Inflammatory macrophage treated with lipopolysaccharide for 4 hours (primary cell): ENCODE data around the gene IGFALS.

Experiments
- DNase-seq: peaks from one replicate; pipeline ENCODE4 v3.0.0-alpha.2; 2020

Gene IGFALS

GRCh38 chr16:1793578-1794220, at the start of gene IGFALS:
Gene IGFALS, minus strand, starts transcription at chr16:1793705. Its CDS starts 53 bp downstream, at chr16:1793652.
- no peak for DNase-seq

- no peak for DNase-seq
These were observed 46.0 kb upstream of the IGFALS start for GRCh38 chr16:1839554-1839953.

DNA sequence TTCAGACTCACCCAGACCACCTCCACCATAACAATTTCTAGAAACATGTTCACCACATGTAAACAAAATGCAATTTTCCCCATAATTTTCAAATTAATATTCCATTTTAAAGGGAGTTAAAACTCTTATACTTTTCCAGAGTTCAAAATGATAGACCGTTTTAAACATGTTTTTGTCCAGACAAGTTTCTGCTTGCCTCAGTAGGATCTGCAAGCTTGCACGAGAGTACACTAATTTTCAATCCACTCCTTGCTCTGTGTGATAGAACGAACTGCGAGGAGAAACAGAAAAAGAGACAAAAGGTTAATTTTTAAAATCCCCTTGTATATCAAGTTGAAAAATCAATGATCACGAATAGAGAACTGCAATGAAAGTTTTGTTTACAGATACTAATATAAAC, 40.6 kb upstream of the IGFALS start:
- DNase-seq: no peak

DNA sequence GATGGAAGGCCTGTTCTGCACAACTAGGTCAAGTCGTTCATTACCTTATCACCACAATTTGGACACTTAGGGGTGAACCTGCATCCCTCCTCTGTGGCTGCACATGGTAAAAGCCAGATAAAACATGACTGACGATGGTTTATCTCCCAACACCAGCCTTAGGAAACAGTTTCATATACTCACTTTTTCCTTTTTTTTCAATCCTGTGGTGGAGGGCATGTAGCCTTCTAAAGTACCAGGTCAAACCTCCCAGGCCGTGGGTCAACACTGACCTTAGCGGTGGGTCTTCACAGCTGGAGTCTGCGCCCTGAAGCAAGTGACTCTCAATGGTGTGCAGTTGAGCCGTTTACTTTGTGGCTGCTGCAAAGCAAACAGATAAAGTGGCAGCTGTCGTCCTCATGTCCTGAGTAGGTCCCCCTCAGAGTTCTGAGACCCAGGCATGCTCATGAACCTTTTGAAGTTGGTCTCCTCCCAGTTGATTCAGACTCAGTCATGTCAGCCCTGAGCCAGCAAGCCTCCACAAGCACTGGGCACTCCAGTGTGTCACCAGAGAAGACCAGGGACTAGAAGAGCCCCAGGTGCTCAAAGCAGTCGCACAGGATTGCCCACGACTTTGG, 39.4 kb upstream of the IGFALS start:
- no peak for DNase-seq

DNA sequence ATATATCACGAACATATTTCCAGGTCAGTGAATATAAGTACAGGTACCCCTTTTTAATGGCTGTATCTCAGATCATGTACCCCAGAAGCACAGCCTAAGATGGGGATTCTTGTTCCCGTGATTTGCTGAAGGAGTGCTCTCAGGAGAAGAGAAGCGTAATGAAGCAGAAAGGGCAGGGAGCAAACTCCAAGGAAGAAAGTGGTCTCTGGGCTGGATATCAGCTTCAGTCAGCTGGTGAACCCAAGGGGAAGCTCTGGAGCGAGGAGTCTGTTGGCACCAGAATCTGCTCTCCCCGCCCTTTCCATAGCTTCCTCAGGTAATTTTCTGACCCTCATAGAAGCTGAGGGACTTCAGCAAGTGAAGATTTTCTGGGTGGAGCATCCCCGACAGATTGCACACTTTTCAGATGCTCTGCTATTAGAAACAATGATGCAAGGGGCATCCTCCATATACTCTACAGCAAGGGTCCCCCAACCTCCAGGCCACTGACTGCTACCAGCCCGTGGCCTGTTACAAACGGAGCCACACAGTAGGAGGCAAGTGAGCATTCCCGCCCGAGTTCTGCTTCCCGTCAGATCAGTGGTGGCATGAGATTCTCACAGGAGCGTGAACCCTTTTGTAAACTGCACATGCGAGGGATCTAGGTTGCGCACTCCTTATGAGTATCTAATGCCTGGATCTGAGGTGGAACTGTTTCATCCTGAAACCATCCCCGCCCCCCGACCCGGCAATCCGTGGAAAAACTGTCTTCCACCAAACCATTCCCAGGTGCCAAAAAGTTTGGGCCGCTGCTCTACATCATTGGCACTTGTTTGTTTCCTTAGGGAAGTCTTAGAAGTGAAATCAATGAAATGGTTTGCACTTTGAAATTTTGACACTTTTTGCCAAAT, 37.9 kb upstream of the IGFALS start:
- no peak for DNase-seq

- no peak for DNase-seq
These were observed 36.7 kb upstream of the IGFALS start for GRCh38 chr16:1830213-1830612.

GRCh38 chr16:1828645-1829410, 35.3 kb upstream of the IGFALS start:
- no peak for DNase-seq

GRCh38 chr16:1826691-1827573, 33.4 kb upstream of the IGFALS start, which contains the start of the genes FAHD1 and HAGH:
Gene FAHD1, plus strand, starts transcription at chr16:1827206. Its CDS starts 33 bp downstream, at chr16:1827239.
Gene HAGH, minus strand, starts transcription at chr16:1826825. Its CDS starts 38 bp downstream, at chr16:1826787.
- peak; percentile 94 for DNase-seq

DNA sequence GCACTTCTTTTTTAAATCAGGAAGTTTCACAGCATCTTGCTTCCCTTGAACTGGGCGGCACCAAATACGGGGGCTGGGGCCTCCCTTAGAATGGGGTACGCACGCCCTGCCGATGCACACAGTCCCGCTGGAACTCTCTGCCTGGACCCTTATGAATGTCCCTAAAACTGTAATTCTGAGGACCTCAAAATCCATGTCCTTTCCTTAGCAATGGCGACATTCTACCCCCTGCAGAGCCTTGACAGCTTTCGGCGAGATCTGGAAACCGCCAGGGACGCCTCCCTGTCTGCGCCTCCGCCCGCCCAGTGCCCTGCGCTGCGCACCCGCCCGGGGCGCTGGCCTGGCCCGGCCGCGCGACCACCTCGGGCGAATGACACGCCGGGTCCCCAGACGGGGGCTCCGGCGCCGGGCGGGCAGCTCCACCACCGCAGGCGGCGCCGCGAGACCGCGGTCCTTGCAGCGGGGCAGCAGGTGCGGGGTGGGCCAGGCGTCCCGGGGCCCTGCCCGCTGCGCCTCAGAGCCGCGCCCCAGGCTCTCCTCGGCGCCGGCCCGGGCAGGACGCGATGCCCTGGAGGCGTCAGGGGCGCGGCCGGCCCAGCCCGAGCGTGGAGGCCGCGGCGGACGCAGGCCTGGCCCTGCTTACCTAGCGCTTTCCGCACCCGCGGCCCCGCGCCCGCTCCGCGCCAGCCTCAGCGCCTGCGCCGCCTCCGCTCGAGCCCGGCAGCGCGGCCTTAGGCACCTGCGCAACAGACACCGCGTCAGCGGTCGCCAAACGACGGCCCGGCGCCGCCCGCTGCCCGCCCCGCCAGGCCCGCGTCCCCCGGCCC, 32.6 kb upstream of the IGFALS start:
- DNase-seq: peak; percentile 69

DNA sequence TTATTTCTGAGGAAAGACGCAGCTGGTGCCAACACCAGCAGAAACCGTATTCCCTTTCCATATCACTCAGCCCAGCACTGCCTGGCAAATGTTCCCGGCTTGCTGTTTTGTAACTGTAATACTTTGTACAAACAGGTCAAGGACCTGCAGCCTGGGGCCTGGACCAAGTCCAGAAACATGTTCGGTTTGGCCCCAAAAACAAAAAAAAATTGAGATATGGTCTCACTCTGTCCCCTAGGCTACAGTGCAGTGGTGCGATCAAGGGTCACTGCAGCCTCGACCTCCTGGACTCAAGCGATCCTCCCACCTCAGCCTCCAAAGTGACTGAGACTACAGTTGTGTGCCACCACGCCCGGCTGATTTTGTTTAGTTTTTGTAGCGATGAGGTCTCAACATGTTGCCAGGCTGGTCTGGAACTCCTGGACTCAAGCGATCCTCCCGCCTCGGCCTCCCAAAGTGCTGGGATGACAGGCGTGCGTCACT, 31.9 kb upstream of the IGFALS start:
- DNase-seq: no peak

- DNase-seq: peak; percentile 2
These were observed 30.3 kb upstream of the IGFALS start for GRCh38 chr16:1823821-1824220.

GRCh38 chr16:1822801-1823200, 29.3 kb upstream of the IGFALS start:
- no peak for DNase-seq

DNA sequence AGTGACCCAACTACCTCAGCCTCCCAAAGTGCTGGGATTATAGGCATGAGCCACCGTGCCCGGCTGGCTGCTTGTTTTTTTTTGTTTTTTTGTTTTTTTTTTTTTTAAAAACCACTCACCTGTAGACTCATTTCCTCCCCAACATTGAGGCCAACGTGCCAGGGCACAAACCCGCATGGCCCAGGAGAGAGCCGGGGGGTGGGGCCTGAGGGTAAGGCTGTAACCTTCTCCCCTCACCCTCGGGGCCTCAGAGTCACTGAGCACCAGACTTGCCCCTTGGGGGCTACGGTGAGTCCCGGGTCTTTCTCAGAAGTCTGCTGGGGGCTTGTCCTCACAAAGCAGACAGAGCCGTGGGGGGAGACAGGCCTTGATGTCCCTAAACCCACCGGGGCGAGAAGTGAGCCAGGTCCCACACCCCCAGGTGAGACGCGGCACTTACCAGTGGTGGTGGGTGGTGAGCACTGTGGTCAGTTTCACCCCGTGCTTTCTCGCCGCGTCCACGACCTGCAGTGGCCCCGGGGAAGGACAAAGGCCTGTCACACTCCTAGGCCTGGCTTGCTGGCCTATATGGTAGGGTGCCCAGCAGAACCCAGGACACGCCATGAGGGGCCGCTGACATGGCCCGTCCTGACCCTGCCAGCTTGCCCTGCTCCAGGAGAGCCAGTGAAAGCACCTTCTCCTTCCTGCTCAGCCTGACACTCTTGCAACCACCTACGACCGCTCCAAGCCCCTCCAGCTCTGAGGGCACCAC, 28.5 kb upstream of the IGFALS start:
- no peak for DNase-seq

- DNase-seq: no peak
These were observed 27.4 kb upstream of the IGFALS start for GRCh38 chr16:1820946-1821290.

DNA sequence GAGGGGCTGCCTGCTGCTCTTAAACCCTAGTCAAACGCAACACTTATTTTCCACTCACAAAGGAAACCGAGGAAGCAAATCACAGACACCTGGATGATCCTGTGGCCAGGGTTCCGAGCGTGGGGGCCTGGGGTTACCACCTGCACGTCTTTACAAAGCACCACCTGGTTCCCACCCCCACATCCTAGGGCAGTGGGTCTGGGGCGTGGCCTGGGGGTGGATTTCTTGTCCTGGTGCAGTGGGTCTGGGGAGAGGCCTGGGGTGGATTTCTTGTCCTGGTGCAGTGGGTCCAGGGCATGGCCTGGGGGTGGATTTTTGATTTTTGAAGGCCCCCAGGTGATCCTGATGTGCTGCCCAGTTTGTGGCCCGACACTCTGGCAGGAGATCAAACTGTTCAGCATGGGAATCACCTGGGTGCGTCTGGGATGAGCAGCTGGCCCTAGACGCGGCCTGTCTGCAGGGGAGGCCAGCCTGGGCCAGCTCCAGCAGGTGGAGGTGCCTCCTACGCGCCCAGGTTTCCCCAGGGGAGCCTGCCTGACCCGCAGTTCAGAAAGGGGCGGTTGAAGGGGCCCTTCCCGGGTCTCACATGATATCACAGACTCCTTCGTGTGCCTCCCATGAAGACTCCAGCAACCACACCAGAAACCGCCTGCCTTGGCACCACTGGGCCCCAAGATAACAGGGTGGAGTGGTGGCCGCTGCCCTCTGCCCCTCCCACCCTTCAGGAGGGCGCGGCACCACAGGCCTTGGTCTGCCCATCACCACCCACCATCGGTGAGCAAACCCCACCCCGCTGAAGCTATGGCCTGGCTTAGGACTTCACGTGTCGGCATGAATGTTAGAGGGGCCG, 26.8 kb upstream of the IGFALS start:
- DNase-seq: no peak

DNA sequence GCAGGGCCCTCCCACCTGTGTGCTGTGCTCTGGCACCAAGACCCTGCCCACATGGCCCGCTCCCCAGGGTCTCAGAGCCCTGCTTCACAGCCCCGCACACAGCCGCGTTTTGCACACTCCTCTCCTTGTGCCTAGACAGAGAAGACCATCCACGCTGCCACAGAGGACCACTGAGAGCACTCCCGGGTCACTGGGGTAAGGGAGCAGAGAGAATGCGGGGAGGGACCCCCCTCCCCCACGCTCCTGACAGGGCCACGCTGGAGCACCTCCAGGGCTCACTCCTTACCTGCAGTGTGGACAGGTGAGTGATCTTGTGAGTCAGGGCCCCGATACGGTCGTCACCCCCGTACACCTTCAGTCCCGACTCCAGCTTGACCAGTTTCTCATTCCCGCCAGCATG, 26.1 kb upstream of the IGFALS start:
- no peak for DNase-seq

GRCh38 chr16:1818873-1819525, 25.5 kb upstream of the IGFALS start:
- DNase-seq: no peak

DNA sequence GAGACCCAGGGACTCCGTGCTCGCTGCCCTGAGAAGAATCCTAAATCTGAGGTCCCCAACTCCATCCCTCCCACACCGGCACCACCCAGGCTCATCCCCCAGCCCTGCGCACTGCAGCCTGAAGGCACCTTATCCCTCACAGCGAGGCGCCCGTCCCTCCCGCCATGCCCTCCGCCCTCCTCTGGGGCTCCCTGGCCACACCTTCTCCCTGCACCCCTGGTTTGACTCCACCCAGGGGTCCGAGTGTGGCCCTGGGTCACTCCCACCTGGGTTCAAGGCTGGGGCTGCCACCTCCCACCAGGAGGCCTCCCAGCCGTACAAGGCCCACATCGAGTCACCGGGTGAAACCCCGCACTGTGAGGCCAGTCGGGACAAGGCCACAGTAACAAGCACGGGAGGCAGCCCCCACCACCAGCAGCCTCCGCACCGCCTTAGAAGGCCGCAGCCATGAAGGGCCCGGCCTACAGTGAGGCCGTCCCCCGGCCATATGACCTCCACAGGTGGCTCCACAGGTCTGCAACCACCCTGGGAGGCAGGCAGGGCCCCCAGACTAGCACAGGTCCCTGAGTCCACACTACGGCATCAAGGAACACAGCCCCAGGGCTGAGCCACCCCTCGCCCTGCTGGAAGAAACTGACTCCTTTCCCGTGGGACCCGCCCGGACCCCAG, 24.8 kb upstream of the IGFALS start:
- no peak for DNase-seq
